ENCODE data around the gene ZCCHC24. TPM values are rescaled to one million over a fixed set of nuclear protein-coding genes. Genes with fewer than 3 reads are reported as not detected.
"Not testable (repeated sequence)": the region's sequence is repeated elsewhere in the genome, so short reads cannot be mapped to it uniquely, and the experiment has no call there.

The ZCCHC24 gene
- total RNA-seq, 2 experiments from 2014 or later: 0.67 to 0.85 TPM

- H3K27ac Mint-ChIP-seq: no peak overlapping the region
Observed at GRCh38 chr10:79340646-79341244, 104.7 kb downstream of the ZCCHC24 start.

GRCh38 chr10:79339266-79339665 is 106.2 kb downstream of the ZCCHC24 start:
- CTCF ChIA-PET: no interaction called here
- Mint-ChIP-seq H3K9me3 (no peaks in the 10 kb centered on the region), H3K4me1 (ENCODE audit: low read depth) (no peaks in the 10 kb centered on the region), H3K27me3 (no peaks in the 10 kb centered on the region), H3K4me3 (no peak overlapping the region), H3K27ac (no peak overlapping the region), H3K36me3 (ENCODE audit: low read depth) (no peaks in the 10 kb centered on the region)
- POLR2A ChIA-PET: no interaction called here
- intact Hi-C loops (cut with DNase I, micrococcal nuclease): no loop called here
- Histone ChIP-seq H3K4me1 (ENCODE audit: insufficient read depth, low read length) (peaks cover 6% of the 10 kb centered on the region), H3K36me3 (ENCODE audit: insufficient read depth, low read length) (no peaks in the 10 kb centered on the region), H3K9me3 (ENCODE audit: control insufficient read depth in 1 of 2, insufficient read depth in 1 of 2, low read length in 2 of 2) (peaks cover 0 to 3% of the 10 kb centered on the region in 2 experiments), H3K27me3 (ENCODE audit: control insufficient read depth in 1 of 2, insufficient read depth in 2 of 2, low read length in 2 of 2) (no peaks in the 10 kb centered on the region), H3K4me3 (ENCODE audit: low read length) (no peak overlapping the region), H3K27ac (ENCODE audit: low read depth in 1 of 2, low read length in 2 of 2) (no peak overlapping the region)
- no peak for TF ChIP-seq CTCF (IDR thresholded peaks at IDR 0.05)
- DNase-seq: no peak
- no peak for ATAC-seq (ENCODE audit: poor library complexity)

More at GRCh38 chr10:79340646-79341244, 104.7 kb downstream of the ZCCHC24 start:
- DNase-seq (peak in 1 of 14 experiments; percentile 2), ATAC-seq (ENCODE audit: poor library complexity) (no peak)
- Histone ChIP-seq H3K27ac (ENCODE audit: low read depth in 1 of 2, low read length in 2 of 2) (no peak overlapping the region), H3K36me3 (ENCODE audit: insufficient read depth, low read length) (no peaks in the 10 kb centered on the region), H3K4me3 (ENCODE audit: low read length) (no peak overlapping the region), H3K27me3 (ENCODE audit: control insufficient read depth in 1 of 2, insufficient read depth in 2 of 2, low read length in 2 of 2) (no peaks in the 10 kb centered on the region), H3K4me1 (ENCODE audit: insufficient read depth, low read length) (peaks cover 11% of the 10 kb centered on the region), H3K9me3 (ENCODE audit: control insufficient read depth in 1 of 2, insufficient read depth in 1 of 2, low read length in 2 of 2) (peaks cover 0 to 3% of the 10 kb centered on the region in 2 experiments)
- ChIA-PET POLR2A (no interaction called here), CTCF (no interaction called here)
- Mint-ChIP-seq H3K4me3 (no peak overlapping the region), H3K36me3 (ENCODE audit: low read depth) (no peaks in the 10 kb centered on the region), H3K27me3 (no peaks in the 10 kb centered on the region), H3K4me1 (ENCODE audit: low read depth) (no peaks in the 10 kb centered on the region), H3K9me3 (no peaks in the 10 kb centered on the region)
- intact Hi-C loops (cut with DNase I, micrococcal nuclease): loop anchor here in 1 of 2 experiments (10.0 kb wide), 2 partner anchors 366 to 1036 kb away; no protein-coding TSS in a partner anchor
- no peak for TF ChIP-seq CTCF (IDR thresholded peaks at IDR 0.05)

DNA sequence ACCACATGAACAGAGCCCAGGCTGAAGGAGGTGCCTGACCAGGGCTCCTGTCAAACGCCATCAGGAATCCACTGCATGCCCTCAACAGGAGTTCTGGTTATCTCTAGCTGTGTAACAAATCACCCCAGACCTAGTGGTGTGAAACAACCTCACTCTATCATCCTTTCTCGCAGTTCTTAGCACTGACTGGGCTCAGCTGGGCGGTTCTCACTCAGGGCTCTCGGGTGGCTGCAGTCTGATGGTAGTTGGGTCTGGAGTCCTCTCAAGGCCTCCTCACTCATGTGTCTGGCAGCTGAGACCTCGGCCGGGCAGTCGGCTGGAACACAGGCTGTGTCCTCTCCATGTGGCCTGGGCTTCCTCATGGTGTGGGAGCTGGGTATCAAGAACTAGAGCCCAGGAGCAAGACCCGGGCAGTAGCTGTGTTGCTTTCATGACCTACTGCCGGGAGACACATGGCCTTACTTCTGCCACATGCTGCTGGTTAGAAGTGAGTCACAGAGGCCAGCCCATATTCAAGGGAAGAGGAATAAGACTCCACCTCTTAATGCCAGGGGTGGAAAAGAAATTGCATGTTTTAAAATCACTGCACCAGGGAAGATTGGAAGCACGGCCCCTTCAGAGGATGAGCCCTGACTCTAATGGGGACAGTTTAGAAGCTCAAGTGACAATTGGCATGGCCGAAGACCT is 107.5 kb downstream of the ZCCHC24 start:
- H3K36me3 Mint-ChIP-seq (ENCODE audit: low read depth); POLR2A ChIA-PET; H3K36me3 ChIP-seq (ENCODE audit: insufficient read depth, low read length); CTCF ChIA-PET; H3K27me3 ChIP-seq (ENCODE audit: control insufficient read depth in 1 of 2, insufficient read depth in 2 of 2, low read length in 2 of 2); H3K27ac Mint-ChIP-seq; H3K27me3 Mint-ChIP-seq; H3K9me3 Mint-ChIP-seq; intact Hi-C loops (cut with DNase I, micrococcal nuclease); H3K4me3 ChIP-seq (ENCODE audit: low read length); H3K4me1 ChIP-seq (ENCODE audit: insufficient read depth, low read length); H3K4me1 Mint-ChIP-seq (ENCODE audit: low read depth); H3K9me3 ChIP-seq (ENCODE audit: control insufficient read depth in 1 of 2, insufficient read depth in 1 of 2, low read length in 2 of 2); H3K4me3 Mint-ChIP-seq; H3K27ac ChIP-seq (ENCODE audit: low read depth in 1 of 2, low read length in 2 of 2); DNase-seq; ATAC-seq (ENCODE audit: poor library complexity): not testable (repeated sequence)

Measured in CD4-positive, alpha-beta T cell (primary cell).